OCI-LY3 (cell line): ENCODE data around the gene PABPC1L.
A peak's percentile ranks its signal among the peaks of the same experiment; 100 is the strongest.

Experiments
- H2AFZ ChIP-seq: fragments of 200-600, 300-600 bp; shearing (Covaris generic); 2 replicates; pipeline ENCODE4 v1.6.0; 2014; ENCODE audit warnings: antibody characterized with exemption, low read depth, low read length
- H3K27ac ChIP-seq: fragments of 200-600, 300-600 bp; sonication (generic); 2 replicates; pipeline ENCODE4 v1.5.1; 2014; ENCODE audit warnings: mild to moderate bottlenecking, low read length, moderate library complexity, mixed read lengths
- H3K27me3 ChIP-seq: fragments of 200-600, 300-600 bp; sonication (generic); 2 replicates; pipeline ENCODE4 v1.6.1; 2014; ENCODE audit warnings: low read depth, low read length, mixed read lengths
- H3K36me3 ChIP-seq: fragments of 200-600, 300-600 bp; sonication (generic); replicated peaks from 2 replicates; pipeline ENCODE3; 2014; ENCODE audit warnings: low read depth, low read length, mixed read lengths
- H3K4me1 ChIP-seq: fragments of 300-600, 200-600 bp; sonication (generic); 2 replicates; pipeline ENCODE4 v1.6.1; 2014; ENCODE audit warnings: low read length, mixed read lengths
- H3K4me2 ChIP-seq: fragments of 200-600, 300-600 bp; sonication (generic); 2 replicates; pipeline ENCODE4 v1.6.1; 2014; ENCODE audit warnings: low read length, mixed read lengths
- H3K4me3 ChIP-seq: fragments of 300-600, 200-600 bp; sonication (generic); 2 replicates; pipeline ENCODE4 v1.5.1; 2014; ENCODE audit warnings: antibody characterized with exemption, mild to moderate bottlenecking, low read length, moderate library complexity
- H3K79me2 ChIP-seq: fragments of 300-600, 200-600 bp; shearing (Covaris generic); 2 replicates; pipeline ENCODE4 v1.6.1; 2014; ENCODE audit warnings: mild to moderate bottlenecking, low read length, mixed read lengths
- H3K9ac ChIP-seq: fragments of 300-600, 200-600 bp; shearing (Covaris generic); 2 replicates; pipeline ENCODE4 v1.6.0; 2014; ENCODE audit warnings: mild to moderate bottlenecking, low read length, moderate library complexity
- H3K9me3 ChIP-seq: fragments of 200-600, 300-600 bp; shearing (Covaris generic); 2 replicates; pipeline ENCODE4 v1.6.1; 2014; ENCODE audit warnings: low read length, mixed read lengths; ENCODE audit not compliant: insufficient read depth
- H4K20me1 ChIP-seq: fragments of 200-600, 300-600 bp; sonication (generic); 2 replicates; pipeline ENCODE4 v1.6.1; 2016; ENCODE audit warnings: low read length, mixed read lengths; ENCODE audit not compliant: insufficient read depth
- EZH2phosphoT487 ChIP-seq: fragments of 200-600 bp; shearing (Covaris generic); IDR thresholded peaks from 2 replicates; pipeline ENCODE4 v1.6.1; 2018; ENCODE audit warnings: antibody characterized with exemption, mixed run types, low read depth
- TF ChIP-seq, protein P1 (sequence below): fragments of 200-600, 300-600 bp; sonication (generic); IDR thresholded peaks from 2 replicates; pipeline ENCODE4 v1.5.1; 2014; ENCODE audit warnings: antibody characterized with exemption, low read length, low read depth

The PABPC1L gene

DNA sequence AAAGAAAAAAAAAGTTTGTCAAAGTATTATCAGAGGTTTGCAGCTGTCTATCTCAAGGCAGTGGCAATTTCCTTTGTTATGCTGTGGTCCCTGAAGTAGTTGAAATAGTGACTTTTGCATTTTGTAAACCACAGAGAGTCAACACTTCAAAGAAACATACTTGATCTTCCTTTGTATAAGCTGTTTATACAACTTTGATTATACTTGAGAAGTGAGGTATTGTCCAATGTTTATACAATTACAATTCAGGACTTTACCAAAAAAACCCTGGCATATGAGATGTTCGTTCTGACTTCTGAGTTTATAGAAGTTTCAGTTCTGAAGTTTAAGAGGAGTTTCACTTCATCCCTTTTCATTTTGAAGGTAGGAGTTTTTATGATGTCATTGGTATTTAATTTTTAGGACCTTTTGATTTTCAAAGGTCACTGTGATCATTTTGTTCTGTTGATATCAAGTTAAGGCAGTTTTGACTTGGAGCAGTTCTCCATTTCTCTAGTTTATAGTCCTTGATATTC is 60.4 kb downstream of the PABPC1L start:
- no peaks in the 10 kb centered on the region for H3K9me3 ChIP-seq
- TF ChIP-seq, protein P1, sequence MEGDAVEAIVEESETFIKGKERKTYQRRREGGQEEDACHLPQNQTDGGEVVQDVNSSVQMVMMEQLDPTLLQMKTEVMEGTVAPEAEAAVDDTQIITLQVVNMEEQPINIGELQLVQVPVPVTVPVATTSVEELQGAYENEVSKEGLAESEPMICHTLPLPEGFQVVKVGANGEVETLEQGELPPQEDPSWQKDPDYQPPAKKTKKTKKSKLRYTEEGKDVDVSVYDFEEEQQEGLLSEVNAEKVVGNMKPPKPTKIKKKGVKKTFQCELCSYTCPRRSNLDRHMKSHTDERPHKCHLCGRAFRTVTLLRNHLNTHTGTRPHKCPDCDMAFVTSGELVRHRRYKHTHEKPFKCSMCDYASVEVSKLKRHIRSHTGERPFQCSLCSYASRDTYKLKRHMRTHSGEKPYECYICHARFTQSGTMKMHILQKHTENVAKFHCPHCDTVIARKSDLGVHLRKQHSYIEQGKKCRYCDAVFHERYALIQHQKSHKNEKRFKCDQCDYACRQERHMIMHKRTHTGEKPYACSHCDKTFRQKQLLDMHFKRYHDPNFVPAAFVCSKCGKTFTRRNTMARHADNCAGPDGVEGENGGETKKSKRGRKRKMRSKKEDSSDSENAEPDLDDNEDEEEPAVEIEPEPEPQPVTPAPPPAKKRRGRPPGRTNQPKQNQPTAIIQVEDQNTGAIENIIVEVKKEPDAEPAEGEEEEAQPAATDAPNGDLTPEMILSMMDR, result no peak
- TF ChIP-seq EZH2phosphoT487, result no peak
- peak overlapping the region; percentile 95 for H3K9ac ChIP-seq
- peaks cover 56% of the 10 kb centered on the region for H3K4me1 ChIP-seq
- no peaks in the 10 kb centered on the region for H3K27me3 ChIP-seq
- H3K4me3 ChIP-seq, result peak overlapping the region; percentile 84
- H3K27ac ChIP-seq, result peak overlapping the region; percentile 92
- peaks cover 96% of the 10 kb centered on the region for H3K79me2 ChIP-seq
- peak overlapping the region; percentile 92 for H3K4me2 ChIP-seq
- no peak overlapping the region for H2AFZ ChIP-seq
- H4K20me1 ChIP-seq, result 0 out of 2 replicates have a peak, but pooled peaks cover 11% of the 10 kb centered on the region
- peaks cover 57% of the 10 kb centered on the region for H3K36me3 ChIP-seq

DNA sequence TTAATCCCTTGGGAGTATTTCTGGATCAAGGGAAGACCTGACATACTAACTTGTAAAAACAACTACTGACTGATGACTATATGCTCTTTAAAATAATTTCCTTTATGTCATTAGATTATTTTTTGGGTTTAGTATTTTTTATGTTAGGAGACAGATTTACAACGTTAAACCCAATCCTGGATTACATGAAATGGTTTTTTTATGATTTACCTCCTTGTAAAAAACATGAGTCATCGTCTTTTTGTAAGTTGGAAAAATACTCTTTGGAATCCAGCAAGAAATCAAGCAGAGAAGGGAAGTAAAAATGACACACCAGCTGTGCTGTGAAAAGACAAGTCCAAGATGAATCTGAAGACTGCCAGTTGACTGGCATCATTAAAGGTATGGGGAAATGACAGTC is 63.2 kb downstream of the PABPC1L start:
- Histone ChIP-seq H4K20me1 (peaks cover 37% of the 10 kb centered on the region), H3K4me3 (peak overlapping the region; percentile 84), H3K4me2 (peak overlapping the region; percentile 92), H3K4me1 (peaks cover 77% of the 10 kb centered on the region), H3K9ac (peak overlapping the region; percentile 95), H3K36me3 (peaks cover 68% of the 10 kb centered on the region), H2AFZ (no peak overlapping the region), H3K27me3 (no peaks in the 10 kb centered on the region), H3K79me2 (peaks cover 96% of the 10 kb centered on the region), H3K9me3 (no peaks in the 10 kb centered on the region), H3K27ac (peak overlapping the region; percentile 92)
- TF ChIP-seq, protein P1, result no peak
- TF ChIP-seq EZH2phosphoT487, result no peak

DNA sequence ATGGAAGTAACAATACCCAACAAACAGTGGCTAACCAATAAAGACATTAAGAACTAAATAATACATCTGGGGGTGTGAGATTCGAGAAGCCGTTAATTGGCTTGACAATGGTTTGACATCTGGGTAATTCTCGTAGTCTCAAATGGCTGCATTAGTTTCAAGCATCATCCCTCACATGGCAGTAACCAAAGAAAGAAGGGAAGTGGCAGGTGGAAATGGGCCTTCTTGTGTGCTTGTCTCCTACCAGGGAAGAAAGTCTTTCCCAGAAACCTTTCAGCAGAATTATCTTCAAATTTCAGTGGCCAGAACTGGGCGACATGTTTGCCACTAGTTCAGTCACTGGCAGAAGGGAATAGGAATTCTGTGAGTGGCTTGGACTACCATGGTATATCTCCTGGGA is 66.8 kb downstream of the PABPC1L start:
- Histone ChIP-seq H2AFZ (no peak overlapping the region), H3K9ac (no peak overlapping the region), H3K27ac (peak overlapping the region; percentile 92), H4K20me1 (peaks cover 64% of the 10 kb centered on the region), H3K27me3 (no peaks in the 10 kb centered on the region), H3K79me2 (peaks cover 100% of the 10 kb centered on the region), H3K4me2 (peak overlapping the region; percentile 66), H3K36me3 (peaks cover 82% of the 10 kb centered on the region), H3K4me3 (no peak overlapping the region), H3K9me3 (no peaks in the 10 kb centered on the region), H3K4me1 (peaks cover 80% of the 10 kb centered on the region)
- TF ChIP-seq, protein P1, result no peak
- TF ChIP-seq EZH2phosphoT487, result no peak

DNA sequence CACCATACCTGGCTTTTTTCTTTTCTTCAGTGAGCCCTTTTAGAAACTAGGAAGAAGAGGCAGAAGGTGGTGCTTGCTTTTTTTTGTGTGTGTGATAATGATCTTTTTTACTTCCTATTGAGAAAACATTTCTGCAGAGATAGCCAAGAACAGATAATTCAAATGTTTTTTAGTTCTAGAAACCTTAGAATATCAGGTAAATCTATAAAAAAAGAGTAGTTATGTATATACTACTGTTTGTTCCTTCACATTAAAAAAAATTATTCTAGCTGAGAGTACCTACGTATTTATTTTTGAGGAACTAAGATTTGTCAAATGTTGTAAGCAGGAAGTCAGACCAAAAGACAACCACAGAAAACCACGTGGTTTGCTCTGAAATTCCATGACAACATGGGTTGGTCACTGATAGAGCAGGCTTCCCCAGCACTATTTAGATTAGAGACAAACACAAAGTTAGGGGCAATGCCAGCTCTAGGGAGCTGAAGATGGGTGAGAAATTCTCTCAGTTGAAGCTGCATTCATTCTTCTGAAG is 69.3 kb downstream of the PABPC1L start:
- TF ChIP-seq, protein P1, result no peak
- TF ChIP-seq EZH2phosphoT487, result no peak
- Histone ChIP-seq H4K20me1 (peaks cover 84% of the 10 kb centered on the region), H3K4me3 (peak overlapping the region; percentile 51), H3K27me3 (no peaks in the 10 kb centered on the region), H3K36me3 (peaks cover 82% of the 10 kb centered on the region), H3K27ac (peak overlapping the region; percentile 92), H3K4me1 (peaks cover 60% of the 10 kb centered on the region), H3K9ac (peak overlapping the region; percentile 56), H3K4me2 (peak overlapping the region; percentile 66), H3K79me2 (peaks cover 100% of the 10 kb centered on the region), H2AFZ (no peak overlapping the region), H3K9me3 (no peaks in the 10 kb centered on the region)
